HT-29 (cell line): Measurements from ENCODE around the gene ZFP57. TPM values are rescaled to one million over a fixed set of nuclear protein-coding genes. Genes with fewer than 3 reads are reported as not detected.

Experiments used
- DNase-seq: peaks from one replicate; pipeline ENCODE4 v3.0.0-alpha.2; 2015; ENCODE audit warnings: low spot score
- total RNA-seq: library from RNA; depleted of rRNA; stranded (reverse); fragments of >200 nt; shearing (Covaris generic); gene quantifications from 2 replicates; pipeline ENCODE4 v1.2.3, GENCODE V29; 2014; rRNA removed

ZFP57 gene
- 0.13 TPM in 1 of 2 replicates, not detected in the other for total RNA-seq

DNA sequence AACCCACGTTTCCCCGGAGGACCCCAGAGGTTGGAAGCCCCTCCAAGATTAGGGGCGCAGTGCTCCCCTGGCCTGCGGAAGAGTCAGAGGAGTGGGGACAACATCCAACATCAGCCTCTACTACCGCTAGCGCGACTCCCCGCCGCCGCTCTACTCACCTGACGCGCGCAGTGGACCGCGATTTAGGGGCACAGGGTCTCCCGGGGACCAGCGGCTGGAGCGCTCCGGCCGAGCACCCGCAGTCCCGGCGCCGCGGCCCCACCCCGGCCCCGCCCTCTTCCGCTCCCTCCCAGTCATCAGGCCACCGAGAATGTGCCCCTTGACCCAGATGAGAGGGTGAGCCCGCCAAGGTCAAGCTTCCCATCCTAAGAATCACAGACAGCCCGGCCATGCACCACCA is at the start of gene ZFP57:
Gene ZFP57 (minus strand): TSS at position 249 of the 400 bp plus-strand sequence. CDS start 4,149 bp downstream, outside the sequence.
- DNase-seq: no peak

- DNase-seq: no peak
Observed at GRCh38 chr6:29730575-29731126, 49.7 kb upstream of the ZFP57 start.

DNA sequence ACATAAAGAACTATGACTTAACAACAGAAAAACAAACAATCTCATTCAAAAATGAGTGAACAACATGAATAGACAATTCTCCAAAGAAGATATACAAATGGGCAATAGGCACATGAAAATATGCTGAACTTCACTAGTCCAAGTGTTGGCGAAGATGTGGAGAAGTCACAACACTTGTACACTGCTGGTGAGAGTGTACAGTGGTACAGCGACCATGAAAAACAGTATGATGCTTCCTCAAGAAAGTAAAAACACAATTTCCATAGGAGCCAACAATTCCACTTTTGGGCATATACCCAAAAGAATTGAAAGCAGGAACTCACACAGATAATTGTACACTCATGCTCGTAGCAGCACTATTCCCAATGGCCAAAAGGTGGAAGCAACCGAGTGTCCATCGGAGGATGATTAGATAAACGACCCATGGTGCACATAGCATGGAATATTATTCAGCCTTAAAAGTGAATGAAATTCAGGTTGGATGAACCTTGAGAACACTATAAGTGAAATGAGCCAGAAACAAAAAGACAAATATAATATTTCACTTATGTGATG is 48.9 kb upstream of the ZFP57 start:
- no peak for DNase-seq

- no peak for DNase-seq
Observed at GRCh38 chr6:29728875-29729270, 47.9 kb upstream of the ZFP57 start.

DNA sequence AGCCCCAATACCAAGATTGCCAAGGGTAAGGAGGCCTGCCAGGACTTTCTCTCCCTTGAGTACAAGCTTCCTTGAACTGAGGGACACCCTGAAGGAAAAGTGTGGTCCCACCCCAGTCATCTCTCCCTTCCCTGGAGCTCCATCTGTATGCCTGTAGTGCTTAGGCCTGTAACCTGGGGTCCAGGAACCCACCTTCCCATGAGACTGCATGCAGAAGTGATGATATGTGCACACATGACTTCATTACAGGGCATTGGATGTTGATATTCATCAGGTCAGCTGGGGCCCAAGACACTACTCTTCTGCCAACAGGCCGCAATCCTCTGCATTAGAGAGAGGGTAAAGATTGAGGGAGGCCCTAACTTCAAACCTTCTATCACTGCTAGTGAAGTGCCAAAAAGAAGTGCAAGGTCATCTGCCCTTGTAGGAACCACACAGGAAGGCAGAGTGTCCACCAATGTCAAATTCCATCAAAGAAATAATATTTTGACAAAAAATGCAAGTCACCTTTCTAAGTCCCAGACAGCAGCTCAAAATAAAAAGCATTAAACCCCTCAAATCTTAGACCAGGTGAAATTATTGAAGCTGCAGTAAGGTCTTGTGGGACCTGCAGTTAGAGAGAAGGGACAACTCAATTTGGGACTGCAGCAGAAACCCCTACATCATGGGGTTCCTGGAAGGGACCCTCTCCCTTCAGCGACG is 47.4 kb upstream of the ZFP57 start:
- DNase-seq: no peak

DNA sequence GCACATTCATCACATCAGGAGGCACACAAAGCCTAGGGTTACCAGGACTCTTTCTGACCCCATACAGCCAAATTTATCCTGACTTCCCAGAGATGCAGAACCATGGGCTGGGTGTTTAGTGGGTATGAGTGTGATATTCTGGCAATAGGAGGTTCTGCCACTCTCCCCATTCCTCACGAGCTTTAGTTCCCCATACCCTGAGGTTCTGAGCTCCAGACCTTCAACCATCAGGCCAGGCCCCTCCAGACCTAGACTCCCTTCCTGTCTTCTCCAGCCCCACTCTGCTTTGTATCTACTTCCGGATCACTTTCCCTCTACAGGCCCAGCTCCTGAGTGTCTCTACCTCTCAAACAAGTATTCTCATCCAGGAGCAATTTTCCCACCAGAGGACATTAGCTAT is 46.7 kb upstream of the ZFP57 start:
- no peak for DNase-seq

DNA sequence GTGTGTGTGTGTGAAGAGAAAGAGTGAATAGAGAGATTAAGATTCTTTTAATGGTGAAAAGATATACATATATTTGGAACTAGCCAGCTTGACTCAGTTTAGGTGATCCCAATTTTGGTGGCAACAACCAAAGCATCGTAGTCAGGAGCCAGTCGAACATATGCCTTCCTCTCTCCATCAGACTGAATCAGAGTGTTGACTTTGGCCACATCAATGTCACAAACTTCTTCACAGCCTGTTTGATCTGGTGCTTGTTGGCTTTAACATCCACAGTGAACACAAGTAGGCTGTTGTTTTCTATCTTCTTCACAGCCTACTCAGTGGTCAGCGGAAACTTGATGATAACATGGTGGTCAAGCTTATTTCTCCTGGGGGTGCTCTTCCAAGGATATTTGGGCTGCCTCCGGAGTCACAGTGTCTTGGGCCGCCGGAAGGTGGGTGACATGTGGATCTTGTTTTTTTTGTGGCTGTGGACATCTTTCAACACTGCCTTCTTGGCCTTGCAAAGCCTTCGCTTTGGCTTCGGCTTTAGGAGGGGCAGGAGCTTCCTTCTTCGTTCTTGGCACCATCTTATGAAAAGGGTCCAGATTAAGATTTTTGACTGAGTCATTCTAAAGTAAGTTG is 45.7 kb upstream of the ZFP57 start:
- no peak for DNase-seq

DNA sequence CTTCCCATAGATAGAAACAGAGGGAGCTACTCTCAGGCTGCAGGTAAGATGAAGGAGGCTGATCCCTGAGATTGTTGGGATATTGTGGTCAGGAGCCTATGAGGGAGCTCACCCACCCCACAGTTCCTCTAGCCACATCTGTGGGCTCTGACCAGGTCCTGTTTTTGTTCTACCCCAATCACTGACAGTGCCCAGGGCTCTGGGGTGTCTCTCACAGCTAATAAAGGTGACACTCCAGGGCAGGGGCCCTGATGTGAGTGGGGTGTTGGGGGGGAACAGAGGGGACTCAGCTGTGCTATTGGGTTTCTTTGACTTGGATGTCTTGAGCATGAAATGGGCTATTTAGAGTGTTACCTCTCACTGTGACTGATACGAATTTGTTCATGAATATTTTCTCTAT is 45.0 kb upstream of the ZFP57 start:
- no peak for DNase-seq

DNA sequence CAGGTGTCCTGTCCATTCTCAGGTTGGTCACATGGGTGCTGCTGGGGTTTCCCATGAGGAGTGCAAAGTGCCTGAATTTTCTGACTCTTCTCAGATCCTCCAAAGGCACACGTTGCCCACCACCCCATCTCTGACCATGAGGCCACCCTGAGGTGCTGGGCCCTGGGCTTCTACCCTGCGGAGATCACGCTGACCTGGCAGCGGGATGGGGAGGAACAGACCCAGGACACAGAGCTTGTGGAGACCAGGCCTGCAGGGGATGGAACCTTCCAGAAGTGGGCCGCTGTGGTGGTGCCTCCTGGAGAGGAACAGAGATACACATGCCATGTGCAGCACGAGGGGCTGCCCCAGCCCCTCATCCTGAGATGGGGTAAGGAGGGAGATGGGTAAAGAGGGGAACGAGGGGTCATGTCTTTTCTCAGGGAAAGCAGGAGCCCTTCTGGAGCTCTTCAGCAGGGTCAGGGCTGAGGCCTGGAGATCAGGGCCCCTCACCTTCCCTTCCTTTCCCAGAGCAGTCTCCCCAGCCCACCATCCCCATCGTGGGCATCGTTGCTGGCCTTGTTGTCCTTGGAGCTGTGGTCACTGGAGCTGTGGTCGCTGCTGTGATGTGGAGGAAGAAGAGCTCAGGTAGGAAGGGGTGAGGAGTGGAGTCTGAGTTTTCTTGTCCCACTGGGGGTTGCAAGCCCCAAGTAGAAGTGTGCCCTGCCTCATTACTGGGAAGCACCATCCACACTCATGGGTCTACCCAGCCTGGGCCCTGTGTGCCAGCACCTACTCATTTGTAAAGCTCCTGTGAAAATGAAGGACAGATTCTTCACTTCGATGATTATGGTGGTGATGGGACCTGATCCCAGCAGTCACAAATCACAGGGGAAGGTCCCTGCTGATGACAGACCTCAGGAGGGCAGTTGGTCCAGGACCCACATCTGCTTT is 44.3 kb upstream of the ZFP57 start:
- no peak for DNase-seq

DNA sequence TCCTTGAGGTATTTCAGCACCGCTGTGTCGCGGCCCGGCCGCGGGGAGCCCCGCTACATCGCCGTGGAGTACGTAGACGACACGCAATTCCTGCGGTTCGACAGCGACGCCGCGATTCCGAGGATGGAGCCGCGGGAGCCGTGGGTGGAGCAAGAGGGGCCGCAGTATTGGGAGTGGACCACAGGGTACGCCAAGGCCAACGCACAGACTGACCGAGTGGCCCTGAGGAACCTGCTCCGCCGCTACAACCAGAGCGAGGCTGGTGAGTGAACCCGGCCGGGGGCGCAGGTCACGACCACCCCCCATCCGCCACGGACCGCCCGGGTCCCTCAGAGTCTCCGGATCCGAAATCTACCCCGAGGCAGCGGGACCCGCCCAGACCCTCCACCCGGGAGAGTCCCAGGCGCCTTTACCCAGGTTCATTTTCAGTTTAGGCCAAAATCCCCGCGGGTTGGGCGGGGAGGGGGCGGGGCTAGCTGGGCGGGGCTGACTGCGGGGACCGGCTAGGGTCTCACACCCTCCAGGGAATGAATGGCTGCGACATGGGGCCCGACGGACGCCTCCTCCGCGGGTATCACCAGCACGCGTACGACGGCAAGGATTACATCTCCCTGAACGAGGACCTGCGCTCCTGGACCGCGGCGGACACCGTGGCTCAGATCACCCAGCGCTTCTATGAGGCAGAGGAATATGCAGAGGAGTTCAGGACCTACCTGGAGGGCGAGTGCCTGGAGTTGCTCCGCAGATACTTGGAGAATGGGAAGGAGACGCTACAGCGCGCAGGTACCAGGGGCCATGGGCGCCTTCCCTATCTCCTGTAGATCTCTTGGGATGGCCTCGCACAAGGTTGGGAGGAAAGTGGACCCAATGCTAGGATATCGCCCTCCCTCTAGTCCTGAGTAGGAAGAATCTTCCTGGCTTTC is 43.0 kb upstream of the ZFP57 start:
- DNase-seq: no peak

DNA sequence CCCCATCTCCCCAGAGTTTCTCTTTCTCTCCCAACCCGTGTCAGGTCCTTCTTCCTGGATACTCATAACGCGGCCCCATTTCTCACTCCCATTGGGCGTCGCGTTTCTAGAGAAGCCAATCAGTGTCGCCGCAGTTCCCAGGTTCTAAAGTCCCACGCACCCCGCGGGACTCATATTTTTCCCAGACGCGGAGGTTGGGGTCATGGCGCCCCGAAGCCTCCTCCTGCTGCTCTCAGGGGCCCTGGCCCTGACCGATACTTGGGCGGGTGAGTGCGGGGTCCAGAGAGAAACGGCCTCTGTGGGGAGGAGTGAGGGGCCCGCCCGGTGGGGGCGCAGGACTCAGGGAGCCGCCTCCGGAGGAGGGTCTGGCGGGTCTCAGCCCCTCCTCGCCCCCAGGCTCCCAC is 42.3 kb upstream of the ZFP57 start, which contains the start of gene HLA-F:
Gene HLA-F (plus strand): TSS at position 173 of the 404 bp plus-strand sequence. CDS start 30 bp downstream, at position 203.
- DNase-seq: peak; percentile 85

DNA sequence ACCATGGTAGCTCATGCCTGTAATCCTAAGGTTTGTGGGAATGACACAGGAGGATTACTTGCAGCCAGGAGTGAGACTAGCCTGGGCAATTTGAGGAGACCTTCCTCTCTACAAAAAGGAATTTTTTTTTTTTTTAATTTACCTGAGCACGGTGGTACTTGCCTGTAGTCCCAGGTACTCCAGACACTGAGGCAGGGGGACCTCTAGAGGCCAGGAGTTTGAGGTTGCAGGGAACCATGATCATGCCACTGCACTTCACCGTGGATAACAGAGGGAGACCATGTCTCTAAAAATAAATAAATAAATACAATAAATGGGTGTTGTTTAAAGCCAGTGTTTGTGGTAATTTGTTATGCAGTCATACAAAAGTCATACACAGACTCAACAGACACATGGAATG is 39.9 kb upstream of the ZFP57 start:
- peak; percentile 11 for DNase-seq

- DNase-seq: no peak
Observed at GRCh38 chr6:29710281-29710941, 29.5 kb upstream of the ZFP57 start.

DNA sequence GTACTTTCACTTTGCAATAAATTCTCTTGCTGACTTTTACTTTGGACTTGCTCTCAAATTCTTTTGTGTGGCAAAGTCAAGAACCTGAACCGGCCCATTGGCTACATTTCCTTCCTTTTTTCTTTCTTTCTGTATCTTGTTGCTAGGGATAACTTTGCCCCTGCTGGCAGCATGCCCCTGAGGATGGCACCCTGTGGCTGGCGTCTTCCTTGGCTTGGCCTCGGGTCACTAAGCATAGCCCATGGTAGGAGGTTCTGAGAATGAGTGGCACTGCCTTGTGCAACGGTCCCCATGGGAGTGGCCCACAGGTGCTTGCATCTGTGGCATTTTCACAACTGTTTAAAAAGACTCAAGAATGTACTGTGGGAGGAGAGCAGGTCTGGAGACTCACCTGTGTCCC is 28.2 kb upstream of the ZFP57 start:
- DNase-seq: no peak

DNA sequence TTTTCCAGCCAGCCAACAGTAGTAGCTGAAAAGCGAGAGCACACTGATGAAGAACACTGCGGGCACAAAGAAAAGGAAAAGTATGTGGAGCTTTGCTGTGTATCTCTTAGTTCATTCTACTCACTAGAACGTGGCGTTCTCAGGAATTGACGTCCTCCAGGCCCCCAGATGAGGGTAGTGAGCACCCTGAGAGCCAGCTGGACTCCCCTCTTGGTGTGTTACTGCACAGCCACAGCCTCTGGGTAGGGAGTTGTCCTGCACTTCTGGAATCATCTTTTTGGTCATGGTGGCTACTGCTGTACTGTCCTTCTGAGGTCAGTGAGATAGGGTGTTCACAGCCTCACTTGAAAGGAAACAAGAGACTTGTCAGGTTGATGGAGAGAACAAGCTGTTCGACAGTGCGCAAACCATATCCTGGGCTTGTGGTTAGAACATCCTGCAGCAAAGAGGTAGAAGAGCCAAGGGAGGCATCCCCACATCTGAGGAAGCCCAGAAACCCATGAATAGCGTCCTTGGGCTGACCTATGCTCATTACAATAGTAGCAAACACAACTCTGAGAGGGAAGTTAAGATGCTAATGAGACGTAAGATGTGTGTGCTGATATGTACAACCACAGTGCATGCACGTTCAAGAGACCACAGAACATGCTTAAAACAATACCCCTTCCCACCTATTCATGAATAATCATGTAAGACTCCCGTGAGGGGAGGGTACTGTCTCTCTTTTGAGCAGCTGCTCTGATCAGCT is 27.7 kb upstream of the ZFP57 start:
- no peak for DNase-seq

DNA sequence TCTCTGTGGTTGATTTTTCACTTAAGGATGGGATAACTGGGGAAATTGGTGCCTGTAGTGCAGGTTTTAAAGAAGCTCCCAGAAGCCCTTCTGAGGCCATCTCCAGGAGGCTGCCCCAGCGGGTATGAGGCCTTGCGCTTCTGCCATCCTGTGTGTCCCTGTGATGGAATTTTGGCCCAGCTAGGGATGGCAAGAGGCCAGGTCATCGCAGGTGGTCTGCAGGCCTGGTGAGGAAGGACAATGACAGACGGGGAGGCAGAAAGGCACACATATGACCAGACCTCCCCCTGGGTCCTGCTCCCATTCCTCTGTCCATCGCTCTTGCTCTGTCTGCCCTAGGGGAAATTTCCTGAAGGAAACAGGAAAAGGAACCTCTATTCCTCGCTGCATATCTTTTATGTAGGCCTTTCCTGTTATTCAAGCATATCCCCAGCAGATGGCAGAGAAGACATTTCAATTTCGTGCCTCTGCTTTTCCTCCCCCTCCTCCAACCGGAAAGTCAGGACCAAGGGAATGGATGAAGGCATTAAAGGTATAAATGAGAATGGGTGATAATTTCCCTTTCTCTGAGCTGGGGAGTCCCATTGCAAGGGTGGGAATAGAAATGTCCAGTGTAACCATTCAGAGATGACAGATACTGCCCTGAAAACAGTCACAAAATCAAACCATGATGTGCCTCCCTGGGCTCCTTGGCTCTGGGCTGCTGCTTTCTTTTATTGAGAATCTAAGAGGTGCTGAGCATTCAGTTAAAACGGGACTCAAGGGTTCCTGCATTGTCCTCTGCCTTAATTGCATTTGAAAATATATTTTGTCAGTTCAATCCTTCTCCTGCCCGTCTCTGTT is 24.7 kb upstream of the ZFP57 start:
- DNase-seq: peak; percentile 77

GRCh38 chr6:29702519-29703103 is 21.7 kb upstream of the ZFP57 start:
- DNase-seq: peak; percentile 43
